CD14-positive monocyte (primary cell): ENCODE results near the gene ARHGDIB. TPM values are rescaled to one million over a fixed set of nuclear protein-coding genes. Genes with fewer than 3 reads are reported as not detected.

Source experiments
- DNase-seq, 3 donors: peaks; one replicate each; pipeline ENCODE4 v3.0.0-alpha.2; 2011 to 2022
- H2AFZ ChIP-seq: 2 replicates; pipeline ENCODE4 v1.6.0; 2012; ENCODE audit warnings: mild to moderate bottlenecking, low read depth, low read length, inconsistent platforms; ENCODE audit not compliant: insufficient read depth, poor library complexity, severe bottlenecking
- H3K27ac ChIP-seq, 2 donors: 1 replicate in 1 of 2; 2 replicates in 1 of 2; pipeline ENCODE4 v1.5.1; 2012 to 2013; ENCODE audit warnings: low read length in 2 of 2, control low read depth in 1 of 2, inconsistent platforms in 1 of 2, low read depth in 1 of 2, mild to moderate bottlenecking in 1 of 2
- H3K27me3 ChIP-seq, 2 donors: one replicate each; pipeline versions ENCODE4 v1.6.0 to v1.6.1; 2011 to 2013; ENCODE audit warnings: low read length in 2 of 2; ENCODE audit not compliant: control insufficient read depth in 2 of 2, insufficient read depth in 2 of 2
- H3K36me3 ChIP-seq, 2 donors: replicated peaks in 1 of 2; 1 replicate in 1 of 2; 2 replicates in 1 of 2; pipeline versions ENCODE4 v1.5.1 to v1.6.1; 2012 to 2013; ENCODE audit warnings: low read length in 2 of 2, control low read depth in 1 of 2, inconsistent platforms in 1 of 2, mild to moderate bottlenecking in 1 of 2; ENCODE audit not compliant: insufficient read depth in 2 of 2, control insufficient read depth in 1 of 2
- H3K4me1 ChIP-seq, 2 donors: 1 replicate in 1 of 2; 2 replicates in 1 of 2; pipeline versions ENCODE4 v1.5.1 to v1.6.1; 2012 to 2013; ENCODE audit warnings: low read length in 2 of 2, control low read depth in 1 of 2, inconsistent platforms in 1 of 2, mild to moderate bottlenecking in 1 of 2, moderate library complexity in 1 of 2; ENCODE audit not compliant: insufficient read depth in 2 of 2, control insufficient read depth in 1 of 2
- H3K4me2 ChIP-seq: replicated peaks from 2 replicates; pipeline ENCODE3; 2012; ENCODE audit warnings: low read length, moderate library complexity, mild to moderate bottlenecking; ENCODE audit not compliant: poor library complexity, severe bottlenecking; ENCODE audit errors: extremely low read depth
- H3K4me3 ChIP-seq, 3 experiments: fragments of 200-600 bp in 1 of 3; sonication (generic) in 1 of 3; replicated peaks in 1 of 3; 1 replicate in 2 of 3; 2 replicates in 1 of 3; pipeline ENCODE4 v1.5.1; 2011 to 2013; ENCODE audit warnings: low read length in 3 of 3, mild to moderate bottlenecking in 3 of 3, control low read depth in 2 of 3, low read depth in 2 of 3, inconsistent platforms in 1 of 3, moderate library complexity in 1 of 3
- H3K79me2 ChIP-seq: 2 replicates; pipeline ENCODE4 v1.6.0; 2012; ENCODE audit warnings: mild to moderate bottlenecking, control low read depth, inconsistent platforms, low read length, moderate library complexity; ENCODE audit not compliant: insufficient read depth
- H3K9ac ChIP-seq: 2 replicates; pipeline ENCODE4 v1.6.0; 2017; ENCODE audit warnings: low read length, mild to moderate bottlenecking; ENCODE audit not compliant: insufficient read depth, poor library complexity, severe bottlenecking
- H3K9me3 ChIP-seq, 2 donors: replicated peaks in 1 of 2; 1 replicate in 1 of 2; 2 replicates in 1 of 2; pipeline versions ENCODE4 v1.5.1 to v1.6.1; 2012 to 2013; ENCODE audit warnings: low read length in 2 of 2, control low read depth in 1 of 2; ENCODE audit not compliant: control insufficient read depth in 1 of 2, insufficient read depth in 1 of 2
- H4K20me1 ChIP-seq: 2 replicates; pipeline ENCODE4 v1.6.0; 2012; ENCODE audit warnings: mild to moderate bottlenecking, low read length, control low read depth, moderate library complexity; ENCODE audit not compliant: insufficient read depth
- H3K27ac Mint-ChIP-seq, 7 donors: one replicate each; pipeline ENCODE4 v1.8.0; 2020; ENCODE audit warnings: mild to moderate bottlenecking in 7 of 7, mixed read lengths in 7 of 7, moderate library complexity in 6 of 7, inconsistent platforms in 2 of 7
- H3K27me3 Mint-ChIP-seq, 3 donors: one replicate each; pipeline ENCODE4 v1.8.0; 2021 to 2022; ENCODE audit warnings: low read depth in 3 of 3, mild to moderate bottlenecking in 3 of 3, mixed read lengths in 3 of 3, moderate library complexity in 3 of 3, inconsistent platforms in 1 of 3
- H3K36me3 Mint-ChIP-seq, 2 donors: one replicate each; pipeline ENCODE4 v1.8.0; 2020; ENCODE audit warnings: mixed read lengths in 2 of 2, inconsistent platforms in 1 of 2, mild to moderate bottlenecking in 1 of 2
- H3K4me1 Mint-ChIP-seq: one replicate; pipeline ENCODE4 v1.8.0; 2020; ENCODE audit warnings: mild to moderate bottlenecking, mixed read lengths
- H3K4me3 Mint-ChIP-seq, 2 donors: one replicate each; pipeline ENCODE4 v1.8.0; 2020; ENCODE audit warnings: mild to moderate bottlenecking in 2 of 2, mixed read lengths in 2 of 2, moderate library complexity in 1 of 2
- H3K9me3 Mint-ChIP-seq, 7 donors: one replicate each; pipeline ENCODE4 v1.8.0; 2020 to 2022; ENCODE audit warnings: mixed read lengths in 7 of 7, mild to moderate bottlenecking in 6 of 7, moderate library complexity in 6 of 7, inconsistent platforms in 2 of 7
- WGBS: methylation state at CpG from one replicate; pipeline ENCODE4 v1.1.5; 2013; ENCODE audit warnings: missing lambda C conversion rate; ENCODE audit not compliant: insufficient coverage; 5-methylcytosine and 5-hydroxymethylcytosine counted together
- intact Hi-C, 2 donors: fragments of 100-400 bp; cut with micrococcal nuclease; formaldehyde crosslinking; loops; one replicate each; pipeline versions ENCODE4 v1.15.0 to v1.15.1; 2023
- polyA plus RNA-seq, 3 donors: library from polyadenylated mRNA; depleted of rRNA in 1 of 3; unstranded in 2 of 3; stranded (reverse) in 1 of 3; fragments of 300-500 nt in 2 of 3; fragments of >200 nt in 1 of 3; fragmentation: Illumina TruSeq in 2 of 3; gene quantifications; 1 replicate in 2 of 3; 2 replicates in 1 of 3; pipeline ENCODE4 v1.2.3, GENCODE V29; 2012 to 2021
- TF ChIP-seq, protein P1 (sequence below): fragments of 200-600 bp; IDR thresholded peaks from one replicate; pipeline ENCODE4 v1.8.0; 2022; ENCODE audit warnings: antibody characterized with exemption, mild to moderate bottlenecking

ARHGDIB gene
- polyA plus RNA-seq, 3 donors = 1,199 to 2,228 (median 1,854) TPM

DNA sequence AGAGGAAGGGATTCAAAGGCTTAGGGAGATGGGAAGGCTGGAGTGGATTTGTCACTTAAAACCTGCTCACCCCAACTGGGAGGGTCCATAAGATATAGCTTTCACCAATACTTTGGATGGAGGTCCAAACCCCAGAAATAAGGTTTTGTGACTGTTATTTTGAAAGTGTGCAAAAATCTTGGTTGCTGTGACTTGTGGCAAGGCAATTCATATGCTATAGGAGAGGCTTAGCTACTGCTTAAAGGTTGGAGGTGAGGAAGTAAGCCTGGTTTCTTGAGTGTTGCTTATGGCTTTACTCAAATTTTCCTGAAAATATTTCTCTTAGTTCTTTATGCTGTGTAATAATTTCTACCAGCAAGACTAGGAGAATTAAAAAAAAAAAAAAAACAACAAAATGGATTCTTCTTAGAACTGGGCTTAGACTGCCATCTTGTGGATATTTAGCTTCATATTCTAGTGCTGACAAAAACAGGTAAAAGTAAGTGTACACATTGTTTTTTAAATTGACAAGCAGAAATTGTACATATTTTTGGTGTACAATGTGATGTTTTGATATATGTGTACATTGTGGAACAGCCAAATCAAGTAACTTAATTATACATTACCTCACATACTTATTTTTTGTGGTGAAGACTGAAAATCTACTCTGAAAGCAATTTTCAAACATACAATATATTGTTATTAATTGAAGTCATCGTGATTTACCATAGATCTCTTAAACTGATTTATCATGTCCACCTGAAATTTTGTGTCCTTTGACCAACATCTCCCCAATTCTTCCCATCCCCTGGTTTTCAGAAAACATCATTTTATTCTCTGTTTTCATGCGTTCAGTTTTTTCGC is 34.4 kb upstream of the ARHGDIB start:
- H3K4me3 Mint-ChIP-seq = no peak overlapping the region

DNA sequence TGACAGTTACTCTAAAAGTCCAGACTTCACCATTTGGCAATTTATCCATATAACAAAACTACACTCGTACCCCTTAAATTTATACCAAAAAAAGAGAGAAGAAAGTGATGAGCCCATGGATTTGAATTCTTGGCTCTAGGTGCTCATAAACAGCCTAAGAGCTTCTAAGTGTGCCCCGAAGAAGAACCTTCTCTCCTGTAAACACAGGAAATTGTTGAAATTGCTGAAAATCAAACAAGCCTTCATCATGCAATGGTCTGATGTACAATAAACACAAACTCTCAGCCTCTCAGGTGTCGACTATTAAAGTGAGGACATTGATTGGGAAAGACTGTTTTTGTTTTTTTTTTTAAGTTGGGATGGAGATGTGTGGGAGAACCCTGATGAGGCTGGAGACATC is 33.2 kb upstream of the ARHGDIB start:
- Histone ChIP-seq H3K79me2 (peaks cover 10% of the 10 kb centered on the region), H4K20me1 (no peaks in the 10 kb centered on the region), H3K4me1 (peaks cover 10 to 27% of the 10 kb centered on the region in 2 donors), H3K4me3 (no peak overlapping the region), H3K27me3 (no peaks in the 10 kb centered on the region), H3K9ac (no peak overlapping the region), H3K27ac (no peak overlapping the region), H2AFZ (no peak overlapping the region), H3K4me2 (no peak overlapping the region), H3K36me3 (no peaks in the 10 kb centered on the region), H3K9me3 (no peaks in the 10 kb centered on the region)
- WGBS = no CpG with 5 or more reads among the region's 3 CpGs
- Mint-ChIP-seq H3K9me3 (peaks cover 0 to 5% (median 0%) of the 10 kb centered on the region in 7 donors), H3K27ac (no peak overlapping the region), H3K4me3 (no peak overlapping the region), H3K36me3 (no peaks in the 10 kb centered on the region), H3K27me3 (peaks cover 1 to 4% (median 3%) of the 10 kb centered on the region in 3 donors), H3K4me1 (peaks cover 36% of the 10 kb centered on the region)
- TF ChIP-seq, protein P1, sequence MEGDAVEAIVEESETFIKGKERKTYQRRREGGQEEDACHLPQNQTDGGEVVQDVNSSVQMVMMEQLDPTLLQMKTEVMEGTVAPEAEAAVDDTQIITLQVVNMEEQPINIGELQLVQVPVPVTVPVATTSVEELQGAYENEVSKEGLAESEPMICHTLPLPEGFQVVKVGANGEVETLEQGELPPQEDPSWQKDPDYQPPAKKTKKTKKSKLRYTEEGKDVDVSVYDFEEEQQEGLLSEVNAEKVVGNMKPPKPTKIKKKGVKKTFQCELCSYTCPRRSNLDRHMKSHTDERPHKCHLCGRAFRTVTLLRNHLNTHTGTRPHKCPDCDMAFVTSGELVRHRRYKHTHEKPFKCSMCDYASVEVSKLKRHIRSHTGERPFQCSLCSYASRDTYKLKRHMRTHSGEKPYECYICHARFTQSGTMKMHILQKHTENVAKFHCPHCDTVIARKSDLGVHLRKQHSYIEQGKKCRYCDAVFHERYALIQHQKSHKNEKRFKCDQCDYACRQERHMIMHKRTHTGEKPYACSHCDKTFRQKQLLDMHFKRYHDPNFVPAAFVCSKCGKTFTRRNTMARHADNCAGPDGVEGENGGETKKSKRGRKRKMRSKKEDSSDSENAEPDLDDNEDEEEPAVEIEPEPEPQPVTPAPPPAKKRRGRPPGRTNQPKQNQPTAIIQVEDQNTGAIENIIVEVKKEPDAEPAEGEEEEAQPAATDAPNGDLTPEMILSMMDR = no peak
- no peak for DNase-seq
- intact Hi-C loops = loop anchor here (5.0 kb wide), 3 partner anchors 32 to 147 kb away; partner anchors contain the start of gene ARHGDIB (in 1 of the 2)

More for the DNA sequence above, 34.4 kb upstream of the ARHGDIB start:
- Mint-ChIP-seq H3K9me3 (peaks cover 0 to 5% (median 0%) of the 10 kb centered on the region in 7 donors), H3K27ac (peak overlapping the region in 3 of 7 donors; percentile 33 to 70 (median 38)), H3K27me3 (peaks cover 1 to 4% (median 3%) of the 10 kb centered on the region in 3 donors), H3K36me3 (no peaks in the 10 kb centered on the region), H3K4me1 (peaks cover 27% of the 10 kb centered on the region)
- no peaks in the 10 kb centered on the region for H3K9me3 ChIP-seq
- peaks cover 6% of the 10 kb centered on the region for H3K79me2 ChIP-seq
- intact Hi-C loops = loop anchor here (5.0 kb wide), 2 partner anchors 34 to 149 kb away; partner anchors contain the start of gene ARHGDIB (in 1 of the 2)
- no peak overlapping the region for H2AFZ ChIP-seq
- no peaks in the 10 kb centered on the region for H3K27me3 ChIP-seq
- no peak overlapping the region for H3K4me2 ChIP-seq
- H3K27ac ChIP-seq = peak overlapping the region in 1 of 2 donors; percentile 4
- no peaks in the 10 kb centered on the region for H3K36me3 ChIP-seq
- H3K4me3 ChIP-seq = no peak overlapping the region
- H3K9ac ChIP-seq = no peak overlapping the region
- DNase-seq = peak; percentile 36 to 68 (median 63)
- no CpG with 5 or more reads among the region's 3 CpGs for WGBS
- TF ChIP-seq, protein P1 = peak; percentile 80
- H3K4me1 ChIP-seq = peaks cover 6 to 21% of the 10 kb centered on the region in 2 donors
- no peaks in the 10 kb centered on the region for H4K20me1 ChIP-seq
